HTR-8/SVneo (cell line): ENCODE measurements around the gene CEBPZOS.

Experiments used
- DNase-seq: peaks from one replicate; pipeline ENCODE4 v3.0.0; 2011; ENCODE audit warnings: low spot score, mixed read lengths; ENCODE audit not compliant: insufficient read length
- FAIRE-seq: peaks from 2 replicates; lab custom pipeline; 2011; peaks lifted over from hg19 to GRCh38; lab: Jason Lieb, UNC

CEBPZOS gene

DNA sequence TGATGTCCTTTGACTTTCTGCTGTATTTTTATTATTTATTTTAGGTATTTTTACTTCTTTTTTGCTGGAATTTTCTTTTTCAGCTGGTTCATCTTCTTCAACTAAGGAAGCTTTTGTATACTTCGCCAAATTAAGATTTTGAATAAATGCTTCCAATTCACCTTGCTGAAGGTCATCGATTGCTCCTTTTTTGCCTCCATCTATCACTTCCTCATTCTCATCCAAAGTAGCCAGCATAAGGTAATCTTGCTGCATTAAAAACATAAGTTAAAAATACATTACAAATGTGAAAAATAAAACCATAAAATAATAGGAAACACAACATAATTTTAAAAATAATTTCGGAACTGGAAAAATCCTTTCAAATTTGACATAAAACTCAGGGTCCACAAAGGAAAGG is 32.5 kb downstream of the CEBPZOS start:
- DNase-seq (no peak), FAIRE-seq (no peak)

- DNase-seq (no peak), FAIRE-seq (no peak)
These were observed 34.3 kb downstream of the CEBPZOS start for GRCh38 chr2:37230581-37230980.

GRCh38 chr2:37231241-37232130 is 35.2 kb downstream of the CEBPZOS start, which contains the start of the genes CEBPZ and NDUFAF7:
Gene CEBPZ, minus strand, starts transcription at chr2:37231596. Its CDS starts 29 bp downstream, at chr2:37231567.
Gene NDUFAF7, plus strand, starts transcription at chr2:37231658. Its CDS starts 48 bp downstream, at chr2:37231706.
- FAIRE-seq = peak; percentile 93
- DNase-seq = peak; percentile 97

- FAIRE-seq = no peak
- DNase-seq = peak; percentile 28
These were observed 36.0 kb downstream of the CEBPZOS start for GRCh38 chr2:37232131-37232933.

DNA sequence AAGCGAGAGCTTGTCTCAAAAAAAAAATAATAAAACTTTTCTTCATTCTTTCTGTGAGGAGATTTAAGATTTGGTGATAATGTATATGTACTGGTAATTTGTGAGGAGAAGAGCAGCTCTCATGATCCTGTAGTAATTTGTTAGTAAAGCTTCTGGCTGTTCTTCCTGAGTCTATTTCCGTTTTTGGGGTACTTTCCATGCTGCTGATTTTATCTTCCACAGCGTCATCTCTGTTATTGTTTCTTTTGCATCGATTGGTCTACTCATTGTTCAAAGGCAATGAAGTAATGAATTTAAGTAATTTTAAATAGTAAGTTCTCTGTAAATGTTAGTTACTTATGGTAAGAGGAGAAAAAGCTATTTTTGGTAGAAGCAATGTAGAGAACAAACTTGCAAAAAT is 47.1 kb downstream of the CEBPZOS start:
- FAIRE-seq (no peak), DNase-seq (no peak)

DNA sequence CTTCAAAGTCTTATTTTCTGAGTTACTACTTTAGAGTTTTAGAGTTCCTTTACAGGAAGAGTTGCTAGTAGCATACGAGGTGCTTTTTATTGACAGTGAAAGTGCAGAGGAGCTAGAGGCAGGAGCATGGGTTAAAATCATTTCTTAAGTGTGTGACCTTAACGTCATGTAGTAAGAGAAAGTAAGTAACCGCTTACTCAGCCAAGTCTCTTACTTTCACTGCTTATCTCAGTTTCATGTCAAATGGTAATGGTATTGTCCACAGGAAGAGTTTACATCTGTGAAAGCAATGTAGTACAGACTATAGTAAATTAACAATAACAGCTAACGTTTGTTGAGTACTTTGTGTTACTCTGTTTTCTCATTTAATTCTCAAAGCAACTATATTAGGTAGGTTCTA is 47.7 kb downstream of the CEBPZOS start:
- no peak for FAIRE-seq

DNA sequence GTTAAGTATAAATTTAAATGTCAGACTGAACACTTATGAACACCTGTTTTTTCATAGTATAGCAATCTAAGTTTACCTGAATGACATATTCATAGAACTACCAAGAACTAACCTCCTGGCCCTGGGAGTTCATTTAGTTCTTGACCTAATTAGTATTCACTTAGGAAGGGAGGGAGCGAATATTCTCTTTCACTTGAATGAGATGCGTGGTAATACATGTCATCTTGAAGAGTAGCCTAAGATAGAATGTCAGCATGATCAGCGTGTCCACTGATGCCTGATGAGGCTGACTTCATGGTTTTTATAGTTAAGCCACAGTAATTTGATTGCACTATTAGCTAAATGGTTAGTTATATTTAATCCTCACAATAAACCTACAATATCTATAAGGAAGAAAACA is 48.5 kb downstream of the CEBPZOS start:
- no peak for FAIRE-seq
- no peak for DNase-seq

More for the DNA sequence above, 47.7 kb downstream of the CEBPZOS start:
- no peak for DNase-seq

DNA sequence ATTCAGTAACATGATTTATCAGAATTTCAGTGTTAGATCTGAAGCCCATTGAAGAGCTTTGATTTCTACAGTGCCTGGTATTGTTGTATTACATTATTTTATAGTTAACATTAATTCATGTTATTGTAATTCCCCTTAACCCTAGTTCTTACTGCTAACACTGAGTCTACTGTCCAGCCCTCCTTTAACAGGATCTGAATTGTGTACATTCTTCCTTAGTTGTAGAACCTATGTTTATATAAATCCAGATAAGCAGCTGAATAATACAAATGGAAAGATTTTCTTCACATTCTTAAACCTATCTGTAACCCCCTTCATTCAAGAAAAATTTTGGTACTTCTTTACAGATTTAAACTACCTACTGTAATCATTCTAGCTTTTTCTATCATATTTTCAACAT is 49.9 kb downstream of the CEBPZOS start:
- FAIRE-seq = no peak

DNA sequence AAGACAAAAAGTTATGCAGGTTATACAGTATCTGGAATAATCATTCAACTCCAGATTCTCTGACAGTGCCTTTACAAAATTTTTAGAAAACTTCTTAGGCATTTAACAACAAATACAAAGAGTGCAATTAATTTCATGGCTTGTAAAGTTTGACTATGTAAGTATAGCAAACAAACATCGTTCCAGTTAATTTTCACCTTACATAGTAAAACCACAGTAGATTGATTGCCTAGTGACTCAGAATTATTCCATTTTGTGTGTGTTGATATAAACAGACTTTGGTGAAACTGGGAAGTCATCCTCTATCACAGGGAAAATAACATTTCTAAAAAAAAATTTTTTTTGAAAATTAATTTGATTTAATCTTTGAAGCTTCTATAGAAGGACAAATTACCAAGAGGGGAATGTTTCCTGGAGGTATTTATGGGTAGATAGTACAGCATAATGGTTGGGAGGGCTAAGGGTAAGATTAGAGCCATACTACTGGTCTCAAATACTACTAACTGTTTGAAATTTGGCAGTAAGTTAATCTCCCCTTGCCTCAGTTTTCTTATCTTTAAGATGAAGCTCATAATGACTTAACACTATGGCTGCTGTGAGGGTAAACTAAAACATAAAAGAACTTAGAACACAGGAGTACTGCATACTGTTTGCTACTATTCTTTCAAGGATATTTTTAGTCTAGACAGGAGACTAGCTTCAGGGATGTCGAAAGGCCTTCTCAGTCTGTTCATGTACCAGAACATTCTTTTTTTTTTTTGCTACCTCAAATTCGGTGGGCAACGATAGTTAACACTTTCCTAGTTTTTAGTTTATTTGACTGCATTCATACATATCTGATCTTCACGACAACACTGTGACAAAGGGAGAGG is 54.8 kb downstream of the CEBPZOS start:
- peak; percentile 9 for FAIRE-seq
- no peak for DNase-seq

More for the DNA sequence above, 49.9 kb downstream of the CEBPZOS start:
- no peak for DNase-seq
